Endometrium (tissue), 2 donors: ENCODE data around the gene ASXL1.
A peak's percentile ranks its signal among the peaks of the same experiment; 100 is the strongest.
"Not testable (repeated sequence)": the region's sequence is repeated elsewhere in the genome, so short reads cannot be mapped to it uniquely, and the experiment has no call there.

Experiments used
- FAIRE-seq: peaks from 2 replicates; lab custom pipeline; 2012; peaks lifted over from hg19 to GRCh38; lab: Jason Lieb, UNC
- donor health status: control.
- donor health status: control.

Gene ASXL1

GRCh38 chr20:32357869-32358631, at the start of gene ASXL1:
ASXL1 (plus strand) TSS chr20:32358331; CDS start chr20:32358776, 445 bp downstream.
- peak; percentile 50 for FAIRE-seq

GRCh38 chr20:32312718-32313424, 45.3 kb upstream of the ASXL1 start:
- FAIRE-seq, result no peak

GRCh38 chr20:32314768-32315167, 43.4 kb upstream of the ASXL1 start:
- no peak for FAIRE-seq

GRCh38 chr20:32315399-32315798, 42.7 kb upstream of the ASXL1 start:
- no peak for FAIRE-seq

- no peak for FAIRE-seq
Observed at GRCh38 chr20:32315891-32316290, 42.2 kb upstream of the ASXL1 start.

GRCh38 chr20:32316667-32317066, 41.5 kb upstream of the ASXL1 start:
- no peak for FAIRE-seq

- no peak for FAIRE-seq
Observed at GRCh38 chr20:32319100-32319499, 39.0 kb upstream of the ASXL1 start.

- no peak for FAIRE-seq
Observed at GRCh38 chr20:32320305-32320704, 37.8 kb upstream of the ASXL1 start.

- FAIRE-seq, result no peak
Observed at GRCh38 chr20:32321390-32321789, 36.7 kb upstream of the ASXL1 start.

GRCh38 chr20:32322260-32322659, 35.9 kb upstream of the ASXL1 start:
- FAIRE-seq, result not testable (repeated sequence)

GRCh38 chr20:32323761-32324160, 34.4 kb upstream of the ASXL1 start:
- FAIRE-seq, result not testable (repeated sequence)

GRCh38 chr20:32325706-32326503, 32.2 kb upstream of the ASXL1 start:
- FAIRE-seq, result no peak

GRCh38 chr20:32326504-32326845, 31.7 kb upstream of the ASXL1 start:
- no peak for FAIRE-seq

GRCh38 chr20:32327087-32327681, 30.9 kb upstream of the ASXL1 start:
- no peak for FAIRE-seq

- FAIRE-seq, result no peak
Observed at GRCh38 chr20:32329817-32330554, 28.1 kb upstream of the ASXL1 start.

- FAIRE-seq, result no peak
Observed at GRCh38 chr20:32330555-32330897, 27.6 kb upstream of the ASXL1 start.

GRCh38 chr20:32332614-32333013, 25.5 kb upstream of the ASXL1 start:
- no peak for FAIRE-seq

GRCh38 chr20:32333181-32333987, 24.7 kb upstream of the ASXL1 start:
- FAIRE-seq, result no peak

GRCh38 chr20:32333988-32334885, 23.9 kb upstream of the ASXL1 start:
- no peak for FAIRE-seq

GRCh38 chr20:32336918-32337347, 21.2 kb upstream of the ASXL1 start:
- FAIRE-seq, result no peak
